Colonic mucosa (tissue), 4 donors: ENCODE measurements around the gene NDUFS8. TPM values are rescaled to one million over a fixed set of nuclear protein-coding genes. Genes with fewer than 3 reads are reported as not detected.

Experiments
- DNase-seq: peaks from one replicate; pipeline ENCODE4 v3.0.0-alpha.2; 2020
- H3K27ac ChIP-seq: fragments of 200-600 bp; one replicate; pipeline ENCODE4 v1.8.0; 2021
- H3K27me3 ChIP-seq: fragments of 200-600 bp; one replicate; pipeline ENCODE4 v1.8.0; 2021
- H3K36me3 ChIP-seq: fragments of 200-600 bp; one replicate; pipeline ENCODE4 v1.8.0; 2021
- H3K4me1 ChIP-seq: fragments of 200-600 bp; one replicate; pipeline ENCODE4 v1.8.0; 2021; ENCODE audit warnings: mild to moderate bottlenecking
- H3K4me3 ChIP-seq: fragments of 200-600 bp; one replicate; pipeline ENCODE4 v1.8.0; 2021
- H3K9ac ChIP-seq, 2 donors: one replicate each; pipeline ENCODE4 v1.7.0; 2013; ENCODE audit warnings: control low read depth in 2 of 2, low read depth in 2 of 2, low read length in 2 of 2
- H3K9me3 ChIP-seq: fragments of 200-600 bp; one replicate; pipeline ENCODE4 v1.8.0; 2021
- CTCF ChIP-seq: fragments of 200-600 bp; IDR thresholded peaks from one replicate; pipeline ENCODE4 v1.8.0; 2022; ENCODE audit warnings: antibody characterized with exemption, mild to moderate bottlenecking
- intact Hi-C: fragments of 100-400 bp; cut with DNase I; formaldehyde crosslinking; loops from one replicate; pipeline ENCODE4 v1.14.1; 2022
- total RNA-seq, 2 donors: library from RNA; stranded (reverse); fragmentation: NEBNext Ultra II Directional in 1 of 2; extraction: Animal tissue kit (Norgen Biotek cat#: 25700) in 1 of 2; gene quantifications; one replicate each; pipeline ENCODE4 v1.2.1, GENCODE V29; 2021
- donor health status: healthy.
- donor health status: DM: no; HTN: no; CAD: no.
- donor health status: DM: no; HTN: no; CAD: no.

NDUFS8 gene
- total RNA-seq, 2 donors from 2014 or later = 149 to 247 TPM

DNA sequence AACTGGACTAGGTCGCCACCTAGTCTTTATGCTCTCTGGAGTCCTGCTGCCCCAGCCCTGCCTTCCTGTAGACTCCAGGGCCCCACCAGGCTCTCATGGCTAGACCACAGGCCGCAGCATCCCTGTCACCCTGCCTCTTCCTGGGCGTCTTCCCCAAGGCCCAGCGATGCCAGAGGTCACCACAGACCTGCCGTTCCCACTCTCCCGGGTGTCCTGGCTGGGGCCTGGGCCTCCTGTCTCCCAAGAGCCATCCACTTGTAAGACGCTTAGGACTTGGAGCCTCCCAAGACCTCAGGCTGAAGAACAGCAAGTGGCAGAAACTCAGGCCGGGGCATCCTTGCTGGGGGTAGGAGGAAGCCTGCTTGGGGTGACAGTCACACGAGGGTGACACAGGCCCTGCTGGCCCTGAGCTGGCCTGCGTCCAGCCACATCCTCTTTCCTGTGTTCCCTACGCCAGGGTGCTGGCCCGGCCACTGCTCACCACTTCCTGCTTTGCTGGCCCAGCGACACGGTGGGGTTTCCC is 6.3 kb downstream of the NDUFS8 start:
- H3K4me1 ChIP-seq = peaks cover 18% of the 10 kb centered on the region
- no peak for DNase-seq
- no peak for TF ChIP-seq CTCF
- no peaks in the 10 kb centered on the region for H3K9me3 ChIP-seq
- peaks cover 2% of the 10 kb centered on the region for H3K36me3 ChIP-seq
- H3K27ac ChIP-seq = peak overlapping the region; percentile 70
- H3K27me3 ChIP-seq = no peaks in the 10 kb centered on the region
- intact Hi-C loops = no loop called here
- peak overlapping the region; percentile 46 to 54 for H3K9ac ChIP-seq
- H3K4me3 ChIP-seq = no peak overlapping the region

GRCh38 chr11:68037411-68038225 is 7.1 kb downstream of the NDUFS8 start:
- intact Hi-C loops = no loop called here
- no peak for DNase-seq
- Histone ChIP-seq H3K9me3 (no peaks in the 10 kb centered on the region), H3K27ac (peak overlapping the region; percentile 70), H3K27me3 (no peaks in the 10 kb centered on the region), H3K9ac (peak overlapping the region; percentile 54 to 97), H3K4me3 (no peak overlapping the region), H3K36me3 (peaks cover 6% of the 10 kb centered on the region), H3K4me1 (peaks cover 18% of the 10 kb centered on the region)
- TF ChIP-seq CTCF = no peak

- no peak for TF ChIP-seq CTCF
- Histone ChIP-seq H3K9ac (peak overlapping the region; percentile 92 to 97), H3K9me3 (no peaks in the 10 kb centered on the region), H3K27me3 (no peaks in the 10 kb centered on the region), H3K36me3 (peaks cover 6% of the 10 kb centered on the region), H3K4me1 (peaks cover 18% of the 10 kb centered on the region), H3K4me3 (peak overlapping the region; percentile 86), H3K27ac (peak overlapping the region; percentile 70)
- intact Hi-C loops = no loop called here
- DNase-seq = no peak
Observed at GRCh38 chr11:68038226-68038717, 7.8 kb downstream of the NDUFS8 start.

GRCh38 chr11:68038718-68039525 is 8.4 kb downstream of the NDUFS8 start, which contains the start of gene TCIRG1:
Gene TCIRG1, plus strand, starts transcription at chr11:68039025. Its CDS starts 2,247 bp downstream, at chr11:68041272.
- peaks cover 18% of the 10 kb centered on the region for H3K4me1 ChIP-seq
- intact Hi-C loops = no loop called here
- TF ChIP-seq CTCF = no peak

DNA sequence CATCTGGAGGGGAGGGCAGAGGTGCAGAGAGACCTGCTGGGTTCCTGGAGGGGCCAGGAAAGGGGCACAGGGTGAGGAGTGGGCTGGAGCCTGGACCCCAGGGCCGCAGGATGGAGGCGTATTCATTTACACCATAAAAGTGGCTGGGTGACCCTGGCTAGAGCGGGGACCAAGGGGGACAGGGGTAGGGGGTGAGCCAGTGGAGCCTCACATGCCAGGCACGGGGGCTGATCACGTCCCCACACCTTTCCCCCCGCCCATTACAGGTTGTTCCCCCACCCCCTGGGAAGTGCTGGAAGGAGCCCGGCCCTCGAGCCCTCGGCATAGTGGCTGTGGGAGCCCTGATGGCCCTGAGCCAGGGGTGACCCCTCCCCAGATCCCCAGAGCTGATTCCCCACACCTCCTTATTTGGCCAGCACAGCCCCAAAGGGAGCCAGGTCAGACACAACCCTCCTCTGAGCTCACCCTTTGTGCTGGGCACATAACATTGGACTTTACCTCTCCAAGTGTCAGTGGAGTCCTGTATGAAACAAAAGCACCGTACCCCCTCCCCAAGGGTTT is 9.1 kb downstream of the NDUFS8 start:
- peaks cover 18% of the 10 kb centered on the region for H3K4me1 ChIP-seq
- H3K4me3 ChIP-seq = peak overlapping the region; percentile 86
- H3K9me3 ChIP-seq = no peaks in the 10 kb centered on the region
- H3K27ac ChIP-seq = peak overlapping the region; percentile 70
- peak overlapping the region; percentile 92 to 97 for H3K9ac ChIP-seq
- H3K27me3 ChIP-seq = no peaks in the 10 kb centered on the region
- intact Hi-C loops = loop anchor here (10.0 kb wide), 1 partner anchor 165 kb away; no protein-coding TSS in a partner anchor
- no peak for TF ChIP-seq CTCF
- H3K36me3 ChIP-seq = peaks cover 13% of the 10 kb centered on the region
- DNase-seq = no peak

More at GRCh38 chr11:68038718-68039525, 8.4 kb downstream of the NDUFS8 start, which contains the start of gene TCIRG1:
- Histone ChIP-seq H3K4me3 (peak within 1 kb of the TSS; percentile 86), H3K36me3 (peaks cover 6% of the 10 kb centered on the region), H3K27ac (peak within 1 kb of the TSS; percentile 70), H3K9ac (peak within 1 kb of the TSS; percentile 92 to 97), H3K9me3 (no peaks in the 10 kb centered on the region), H3K27me3 (no peaks in the 10 kb centered on the region)
- peak; percentile 93 for DNase-seq
